Cerebellar nuclear complex (tissue), 1 donor: ENCODE measurements around the gene SEPTIN5.

Experiments
- DNase-seq, 2 experiments: peaks; one replicate each; lab custom pipeline; 2025; lab: John Stamatoyannopoulos, UW

SEPTIN5 gene

DNA sequence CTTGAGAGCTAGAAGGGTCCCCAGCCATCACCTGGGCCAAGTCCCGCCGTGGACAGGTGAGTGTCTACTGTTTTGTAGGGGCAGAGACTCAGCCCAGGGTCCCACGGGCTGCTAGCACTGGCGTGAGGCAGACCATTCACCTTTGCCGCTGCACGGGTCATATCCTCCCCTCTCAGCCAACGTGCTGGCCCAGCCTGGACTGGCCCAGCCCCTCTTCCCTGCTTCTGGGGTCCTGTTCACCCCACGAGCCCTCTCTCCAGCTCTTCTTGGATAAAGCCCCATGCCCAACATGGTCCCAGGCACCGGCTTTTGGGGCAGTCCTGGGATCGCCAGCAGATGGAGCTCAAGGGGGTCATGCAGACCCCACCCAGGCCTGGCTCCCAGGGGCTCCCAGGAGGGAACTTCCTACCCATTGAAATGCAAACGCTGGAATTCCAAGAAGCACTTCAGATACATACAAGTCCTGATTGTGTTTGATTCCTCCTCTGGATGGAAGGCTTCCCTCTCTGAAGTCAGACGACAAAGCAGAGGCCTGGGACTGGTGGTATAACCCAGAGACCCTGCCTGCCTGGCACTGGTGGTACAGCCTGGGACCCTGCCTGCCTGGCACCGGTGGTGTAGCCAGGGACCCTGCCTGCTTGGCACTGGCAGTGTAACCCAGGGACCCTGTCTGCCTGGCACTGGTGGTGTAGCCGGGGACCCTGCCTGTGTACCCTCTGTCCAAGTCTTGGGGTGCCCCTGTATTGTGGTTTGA lies 8.9 kb upstream of the SEPTIN5 start:
- DNase-seq, result no peak

DNA sequence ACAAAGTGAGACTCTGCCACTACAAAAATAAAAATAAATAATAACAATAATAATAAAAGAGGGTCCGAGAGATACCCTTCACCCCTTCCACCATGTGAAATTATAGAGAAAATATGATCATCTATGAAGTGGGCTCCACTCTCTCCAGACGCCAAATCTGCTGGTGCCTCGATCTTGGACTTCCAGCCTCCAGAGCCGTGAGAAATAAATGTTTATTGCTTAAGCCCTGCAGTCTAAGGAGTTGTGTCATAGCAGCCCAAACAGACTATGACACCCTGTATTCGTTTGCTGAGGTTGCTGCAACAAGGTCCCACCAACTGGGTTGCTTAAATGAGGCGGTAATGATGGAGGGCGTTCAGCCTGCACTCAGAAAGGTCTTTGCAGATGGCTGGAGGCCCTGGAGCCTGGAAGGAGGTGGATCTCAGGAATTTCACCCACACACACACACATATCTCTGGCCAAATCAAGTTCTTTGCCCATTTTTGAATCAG lies 7.6 kb upstream of the SEPTIN5 start:
- no peak for DNase-seq

GRCh38 chr22:19707347-19708290 lies 6.7 kb upstream of the SEPTIN5 start:
- DNase-seq, result no peak

DNA sequence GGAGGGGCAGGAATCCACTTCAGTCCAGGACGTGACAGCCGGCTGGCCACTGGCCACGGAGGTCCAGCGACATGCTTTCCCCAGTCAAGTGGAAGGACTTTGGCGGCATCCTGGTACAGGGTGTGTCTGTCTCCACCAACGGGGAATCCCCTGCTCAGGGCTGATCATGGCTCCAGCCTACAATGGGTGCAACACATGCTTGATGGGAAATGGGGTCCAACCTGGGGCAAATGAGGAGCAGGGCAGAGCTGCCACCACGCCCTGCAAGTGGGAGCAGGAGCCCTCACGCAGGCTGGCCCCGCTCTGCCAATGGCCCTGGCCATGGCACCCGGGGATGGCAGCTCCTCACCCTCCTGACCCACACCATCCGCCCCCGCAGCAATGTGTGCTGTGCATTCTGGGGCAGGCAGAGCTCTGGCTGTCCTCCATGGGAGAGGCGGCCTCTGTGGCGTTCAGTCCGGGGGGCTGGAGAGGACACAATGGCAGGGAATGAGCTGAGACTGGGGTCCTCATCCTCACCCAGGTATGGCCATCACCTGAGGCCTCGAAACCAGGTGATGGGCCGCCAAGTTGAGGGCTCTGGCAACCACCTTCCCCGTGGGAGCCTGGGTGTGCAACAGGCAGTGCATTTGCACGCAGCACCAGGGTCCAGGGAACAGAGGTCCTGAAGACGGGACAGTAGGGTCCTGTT lies 5.8 kb upstream of the SEPTIN5 start:
- no peak for DNase-seq

DNA sequence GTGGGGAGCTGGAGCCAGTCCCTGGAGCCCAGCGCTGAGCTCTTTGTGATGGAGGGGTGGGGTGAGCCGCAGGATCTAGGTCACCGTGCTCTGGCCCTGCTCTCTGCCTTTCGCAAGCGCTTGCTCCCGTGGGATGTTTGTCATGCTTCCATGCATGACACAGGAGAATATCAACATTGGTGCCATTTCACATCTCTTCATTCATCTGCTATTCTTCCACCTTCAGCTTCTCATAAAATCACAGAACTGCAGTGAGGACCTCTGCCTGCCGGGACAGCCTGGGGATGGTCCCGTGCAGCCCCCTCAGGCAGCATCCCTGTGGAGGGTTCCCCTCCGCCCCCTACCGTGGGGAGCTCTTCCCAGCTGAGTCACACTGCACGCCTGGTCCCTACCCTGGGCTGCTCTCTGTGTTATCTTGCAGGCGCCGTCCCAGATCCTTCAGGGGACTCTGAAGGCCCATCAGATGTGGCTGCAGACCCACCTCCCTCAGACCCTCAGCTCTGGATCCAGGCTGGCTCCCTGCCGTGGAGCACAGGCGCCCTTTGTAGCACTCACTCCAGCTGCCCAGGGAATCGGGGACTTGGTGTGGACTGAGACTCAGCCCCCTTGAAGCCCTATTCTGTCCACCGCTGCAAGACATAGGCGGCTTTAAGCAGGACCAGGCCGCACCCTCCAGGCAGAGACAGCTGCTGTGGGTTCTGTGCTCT lies 5.1 kb upstream of the SEPTIN5 start:
- no peak for DNase-seq

- DNase-seq, result no peak
These were observed 4.1 kb upstream of the SEPTIN5 start for GRCh38 chr22:19710020-19710768.

GRCh38 chr22:19710769-19711106 lies 3.6 kb upstream of the SEPTIN5 start:
- no peak for DNase-seq

DNA sequence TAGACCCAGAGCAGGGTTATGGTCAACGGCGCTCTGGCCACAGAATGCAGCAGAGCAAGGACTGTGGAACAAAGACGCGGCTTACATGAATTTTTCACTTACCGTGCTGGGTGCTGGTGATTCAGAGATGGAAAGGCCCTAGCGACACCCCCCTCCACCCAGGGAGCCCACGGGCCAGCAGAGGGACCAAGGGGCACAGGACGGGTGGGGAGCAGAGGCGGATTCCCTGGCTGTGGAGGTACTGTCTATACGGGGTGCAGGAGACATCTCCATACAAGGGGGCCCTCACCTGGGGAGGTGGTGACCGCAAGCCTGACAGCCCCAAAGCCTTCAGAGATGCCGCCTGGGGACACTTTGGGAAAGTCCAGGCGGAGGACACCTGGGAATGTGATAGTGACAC lies 1.1 kb upstream of the SEPTIN5 start:
- no peak for DNase-seq

DNA sequence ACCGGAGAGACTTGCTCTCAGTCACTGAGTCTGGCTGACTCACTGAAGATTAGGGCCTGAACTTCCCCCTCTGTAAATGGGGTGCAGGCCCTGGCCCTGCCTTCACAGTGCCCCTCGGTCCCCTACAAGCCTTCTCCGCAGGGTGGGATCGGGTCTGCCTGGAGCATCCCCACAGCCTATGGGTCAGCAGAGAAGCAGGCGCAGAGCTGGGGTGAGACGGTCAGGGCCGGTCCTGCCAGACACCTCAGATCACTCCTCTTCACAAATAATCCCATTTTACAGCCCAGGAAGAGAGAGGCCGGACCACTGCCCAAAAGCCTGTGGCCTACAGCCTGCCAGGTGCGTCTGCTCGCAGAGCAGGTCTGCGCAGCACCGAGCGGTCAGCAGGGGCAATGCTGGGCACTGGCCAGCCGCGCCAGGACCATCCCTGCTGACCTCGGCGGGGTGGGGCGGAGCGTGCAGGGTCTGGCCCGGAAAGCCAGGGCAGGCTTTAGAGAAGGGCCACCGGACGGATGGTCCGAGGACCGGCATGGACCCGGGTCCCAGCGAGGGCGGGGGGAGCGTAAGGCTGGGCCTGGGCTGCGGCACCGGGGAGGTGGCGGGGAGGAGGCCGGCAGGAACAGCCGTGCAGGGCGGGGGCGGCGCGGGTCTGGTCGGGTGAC lies 522 bp upstream of the SEPTIN5 start:
- DNase-seq, result no peak

DNA sequence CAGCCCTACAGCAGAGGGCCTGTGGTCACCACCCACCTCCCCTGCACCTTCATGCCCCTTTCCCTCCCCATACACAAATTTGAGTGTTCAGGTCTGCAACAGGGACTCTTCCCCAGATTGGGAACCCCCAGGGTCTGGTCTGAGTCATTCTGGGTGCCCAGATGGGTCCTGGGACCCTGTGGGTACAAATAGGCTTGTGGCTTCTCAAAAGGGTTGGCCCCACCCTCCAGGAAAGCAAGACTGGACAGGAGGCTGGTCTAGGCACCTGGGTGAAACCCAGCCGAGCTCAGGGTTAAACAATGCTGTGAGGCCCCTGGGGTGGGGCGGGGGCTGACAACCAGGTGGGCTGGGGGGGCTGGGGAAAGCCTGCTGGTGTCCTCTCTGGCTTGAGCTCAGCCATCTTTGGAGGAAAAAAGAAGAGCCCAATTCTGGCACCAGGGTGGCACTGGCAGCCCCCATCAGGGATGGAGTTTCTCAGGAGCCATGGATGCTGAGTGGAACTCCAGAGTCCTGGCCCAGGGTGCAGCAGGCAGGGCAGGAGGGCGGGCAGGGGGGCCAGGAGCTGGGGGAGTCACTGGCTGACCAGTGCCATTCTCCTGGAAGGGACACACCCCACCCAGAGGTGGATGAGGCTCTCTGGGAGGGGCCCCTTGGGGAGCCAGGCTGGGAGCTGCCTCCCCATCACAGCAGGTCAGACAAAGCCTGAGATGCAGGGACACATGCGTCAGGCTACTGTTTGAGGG lies 1.1 kb downstream of the SEPTIN5 start:
- DNase-seq, result no peak

GRCh38 chr22:19716041-19716828 lies 1.9 kb downstream of the SEPTIN5 start:
- DNase-seq, result no peak

- no peak for DNase-seq
These were observed 2.5 kb downstream of the SEPTIN5 start for GRCh38 chr22:19716829-19717105.

DNA sequence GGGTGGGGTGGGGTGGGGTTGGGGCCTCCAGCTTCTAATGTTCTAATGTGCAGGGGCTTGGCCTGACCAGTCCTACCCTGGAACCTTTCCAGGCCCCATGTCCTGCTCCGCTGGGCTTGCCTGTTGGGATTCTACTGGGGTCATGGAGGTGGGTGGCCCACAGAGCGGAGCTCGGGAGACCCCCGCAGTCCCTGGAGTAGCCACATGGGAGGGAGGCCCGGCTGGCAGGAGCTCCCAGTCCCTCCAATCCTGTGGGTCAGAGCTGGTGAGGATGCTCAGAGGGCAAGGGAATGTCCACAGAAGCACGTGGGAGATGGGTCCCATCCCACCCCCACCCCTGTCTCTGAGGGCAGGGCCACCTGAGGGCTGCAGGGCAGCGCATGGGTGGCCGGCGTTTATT lies 2.9 kb downstream of the SEPTIN5 start:
- no peak for DNase-seq

- DNase-seq, result no peak
These were observed 3.6 kb downstream of the SEPTIN5 start for GRCh38 chr22:19717691-19718455.

- no peak for DNase-seq
These were observed 4.2 kb downstream of the SEPTIN5 start for GRCh38 chr22:19718456-19719049.

GRCh38 chr22:19719050-19719482 lies 4.8 kb downstream of the SEPTIN5 start:
- DNase-seq, result no peak

- no peak for DNase-seq
These were observed 5.3 kb downstream of the SEPTIN5 start for GRCh38 chr22:19719488-19720021.
